Endodermal cell (in vitro differentiated cells): ENCODE data around the gene ADGRG3. TPM values are rescaled to one million over a fixed set of nuclear protein-coding genes. Genes with fewer than 3 reads are reported as not detected.
"Not testable (repeated sequence)": the region's sequence is repeated elsewhere in the genome, so short reads cannot be mapped to it uniquely, and the experiment has no call there.

Experiments
- DNase-seq: peaks from one replicate; pipeline ENCODE4 v3.0.0-alpha.2; 2017
- H3K27ac ChIP-seq: 2 replicates; pipeline ENCODE4 v1.5.1; 2013; ENCODE audit warnings: mild to moderate bottlenecking, low read depth, low read length, moderate library complexity
- H3K27me3 ChIP-seq: 2 replicates; pipeline ENCODE4 v1.6.1; 2013; ENCODE audit warnings: mild to moderate bottlenecking, low read length, moderate library complexity; ENCODE audit not compliant: insufficient read depth, control insufficient read depth, poor library complexity, severe bottlenecking
- H3K36me3 ChIP-seq: 2 replicates; pipeline ENCODE4 v1.7.0; 2013; ENCODE audit warnings: mild to moderate bottlenecking, low read length, moderate library complexity; ENCODE audit not compliant: control insufficient read depth, insufficient read depth
- H3K4me1 ChIP-seq: one replicate; pipeline ENCODE4 v1.7.0; 2013; ENCODE audit warnings: low read length; ENCODE audit not compliant: control insufficient read depth, insufficient read depth
- H3K4me3 ChIP-seq: 2 replicates; pipeline ENCODE4 v1.5.1; 2013; ENCODE audit warnings: mild to moderate bottlenecking, low read length, moderate library complexity
- H3K9ac ChIP-seq: 2 replicates; pipeline ENCODE4 v1.6.1; 2013; ENCODE audit warnings: mild to moderate bottlenecking, low read length, moderate library complexity; ENCODE audit not compliant: poor library complexity, severe bottlenecking; ENCODE audit errors: extremely low read depth
- H3K9me3 ChIP-seq: 2 replicates; pipeline ENCODE4 v1.6.1; 2013; ENCODE audit warnings: mild to moderate bottlenecking, low read length, moderate library complexity; ENCODE audit not compliant: control insufficient read depth
- H3K27ac Mint-ChIP-seq: 2 replicates; pipeline ENCODE4 v1.8.0; 2020; ENCODE audit warnings: mixed read lengths
- H3K27me3 Mint-ChIP-seq: 2 replicates; pipeline ENCODE4 v1.8.0; 2021; ENCODE audit warnings: mild to moderate bottlenecking, mixed read lengths; ENCODE audit not compliant: insufficient read depth
- H3K36me3 Mint-ChIP-seq: 2 replicates; pipeline ENCODE4 v1.8.0; 2020; ENCODE audit warnings: low read depth, mixed read lengths
- H3K4me1 Mint-ChIP-seq: 2 replicates; pipeline ENCODE4 v1.8.0; 2020; ENCODE audit warnings: mixed read lengths
- H3K4me3 Mint-ChIP-seq: 2 replicates; pipeline ENCODE4 v1.8.0; 2020; ENCODE audit warnings: mild to moderate bottlenecking, moderate library complexity, mixed read lengths
- H3K9me3 Mint-ChIP-seq: 2 replicates; pipeline ENCODE4 v1.8.0; 2020; ENCODE audit warnings: mild to moderate bottlenecking, mixed read lengths
- CTCF ChIP-seq: fragments of 200-600 bp; sonication (generic); conservative IDR thresholded peaks from 2 replicates; pipeline ENCODE4 v1.5.0; 2021; ENCODE audit warnings: antibody characterized with exemption, mild to moderate bottlenecking
- WGBS, 2 experiments: methylation state at CpG; one replicate each; pipeline versions ENCODE4 v1.1.5 to v1.1.7; 2013; ENCODE audit warnings: missing lambda C conversion rate in 2 of 2, mixed read lengths in 1 of 2; ENCODE audit not compliant: insufficient coverage in 1 of 2, insufficient read length in 1 of 2; 5-methylcytosine and 5-hydroxymethylcytosine counted together
- total RNA-seq, 2 donors: library from RNA; stranded (reverse); fragmentation: NEBNext Ultra II Directional in 1 of 2; extraction: Animal tissue kit (Norgen Biotek cat#: 25700) in 1 of 2; gene quantifications; 2 replicates in 1 of 2; 3 replicates in 1 of 2; pipeline ENCODE4 v1.2.1, GENCODE V29; 2021

Gene ADGRG3
- total RNA-seq, 2 donors from 2014 or later = not detected

GRCh38 chr16:57711346-57711745 is 43.2 kb downstream of the ADGRG3 start:
- H3K27ac ChIP-seq = no peak overlapping the region
- H3K9me3 ChIP-seq = no peaks in the 10 kb centered on the region
- peaks cover 10% of the 10 kb centered on the region for H3K27me3 Mint-ChIP-seq
- H3K36me3 ChIP-seq = no peaks in the 10 kb centered on the region
- H3K4me1 Mint-ChIP-seq = peaks cover 4% of the 10 kb centered on the region
- TF ChIP-seq CTCF = no peak
- no peaks in the 10 kb centered on the region for H3K4me1 ChIP-seq
- H3K4me3 Mint-ChIP-seq = no peak overlapping the region
- H3K27ac Mint-ChIP-seq = no peak overlapping the region
- H3K4me3 ChIP-seq = no peak overlapping the region
- no peak for DNase-seq
- 73 to 92% methylated on average over 2 to 5 of the region's 5 CpGs for WGBS, 2 experiments
- no peaks in the 10 kb centered on the region for H3K27me3 ChIP-seq
- H3K36me3 Mint-ChIP-seq = no peaks in the 10 kb centered on the region
- H3K9me3 Mint-ChIP-seq = no peaks in the 10 kb centered on the region
- no peak overlapping the region for H3K9ac ChIP-seq

- no peak for TF ChIP-seq CTCF
- H3K27me3 ChIP-seq = no peaks in the 10 kb centered on the region
- no peak overlapping the region for H3K27ac Mint-ChIP-seq
- no peak overlapping the region for H3K4me3 ChIP-seq
- no peaks in the 10 kb centered on the region for H3K9me3 Mint-ChIP-seq
- H3K27me3 Mint-ChIP-seq = peaks cover 10% of the 10 kb centered on the region
- no peak for DNase-seq
- H3K27ac ChIP-seq = no peak overlapping the region
- no peak overlapping the region for H3K9ac ChIP-seq
- no peaks in the 10 kb centered on the region for H3K4me1 ChIP-seq
- no peak overlapping the region for H3K4me3 Mint-ChIP-seq
- H3K36me3 Mint-ChIP-seq = no peaks in the 10 kb centered on the region
- no peaks in the 10 kb centered on the region for H3K9me3 ChIP-seq
- no peaks in the 10 kb centered on the region for H3K36me3 ChIP-seq
- 100% methylated on average over 2 of the region's 3 CpGs; no CpG with 5 or more reads in 1 of the 2 experiments for WGBS, 2 experiments
- H3K4me1 Mint-ChIP-seq = peaks cover 4% of the 10 kb centered on the region
These were observed 43.9 kb downstream of the ADGRG3 start for GRCh38 chr16:57711993-57712392.

- 74 to 84% methylated on average over 6 of the region's 6 CpGs for WGBS, 2 experiments
- not testable (repeated sequence) for DNase-seq
These were observed 44.5 kb downstream of the ADGRG3 start for GRCh38 chr16:57712569-57712968.

GRCh38 chr16:57713596-57713995 is 45.5 kb downstream of the ADGRG3 start:
- H3K4me1 Mint-ChIP-seq = peaks cover 4% of the 10 kb centered on the region
- no peak overlapping the region for H3K27ac Mint-ChIP-seq
- H3K27me3 Mint-ChIP-seq = peaks cover 1% of the 10 kb centered on the region
- H3K9me3 ChIP-seq = no peaks in the 10 kb centered on the region
- 97% methylated on average over 8 of the region's 8 CpGs for WGBS, 2 experiments
- no peak overlapping the region for H3K9ac ChIP-seq
- no peaks in the 10 kb centered on the region for H3K4me1 ChIP-seq
- no peaks in the 10 kb centered on the region for H3K36me3 Mint-ChIP-seq
- H3K4me3 ChIP-seq = no peak overlapping the region
- no peak overlapping the region for H3K27ac ChIP-seq
- no peaks in the 10 kb centered on the region for H3K36me3 ChIP-seq
- no peak overlapping the region for H3K4me3 Mint-ChIP-seq
- no peak for TF ChIP-seq CTCF
- no peaks in the 10 kb centered on the region for H3K27me3 ChIP-seq
- DNase-seq = no peak
- no peaks in the 10 kb centered on the region for H3K9me3 Mint-ChIP-seq

More at GRCh38 chr16:57712569-57712968, 44.5 kb downstream of the ADGRG3 start:
- H3K27ac ChIP-seq, H3K4me3 Mint-ChIP-seq, H3K4me3 ChIP-seq, H3K4me1 Mint-ChIP-seq, H3K9me3 Mint-ChIP-seq, H3K27me3 Mint-ChIP-seq, H3K36me3 ChIP-seq, H3K4me1 ChIP-seq, H3K9ac ChIP-seq, H3K9me3 ChIP-seq, H3K27me3 ChIP-seq, H3K36me3 Mint-ChIP-seq, H3K27ac Mint-ChIP-seq: not testable (repeated sequence)
